ENCODE data around the gene LHX1.
A peak's percentile ranks its signal among the peaks of the same experiment; 100 is the strongest.

Gene LHX1

GRCh38 chr17:36937001-36937958 lies at the start of gene LHX1:
LHX1 (plus strand) TSS chr17:36937475; CDS start chr17:36938198, 723 bp downstream.
- peaks cover 71% of the 10 kb centered on the region for H3K4me1 ChIP-seq (ENCODE audit: control insufficient read depth, insufficient read depth, low read length)
- H3K36me3 ChIP-seq (ENCODE audit: control insufficient read depth, insufficient read depth, low read length): no peaks in the 10 kb centered on the region
- peaks cover 100% of the 10 kb centered on the region for H3K27me3 ChIP-seq (ENCODE audit: control insufficient read depth, insufficient read depth, low read length)
- H3K27ac ChIP-seq (ENCODE audit: low read depth, low read length): no peak within 1 kb of the TSS
- peak within 1 kb of the TSS; percentile 67 for H3K4me3 ChIP-seq (ENCODE audit: low read depth, low read length)
- H3K9ac ChIP-seq (ENCODE audit: low read length): peak within 1 kb of the TSS; percentile 67
- H3K9me3 ChIP-seq (ENCODE audit: control insufficient read depth, insufficient read depth, low read depth, low read length): no peaks in the 10 kb centered on the region

GRCh38 chr17:36888236-36888951 lies 48.9 kb upstream of the LHX1 start:
- H3K9me3 ChIP-seq (ENCODE audit: control insufficient read depth, insufficient read depth, low read depth, low read length): no peaks in the 10 kb centered on the region
- H3K9ac ChIP-seq (ENCODE audit: low read length): no peak overlapping the region
- peaks cover 13% of the 10 kb centered on the region; the same call in 1 of the 2 replicates for H3K27me3 ChIP-seq (ENCODE audit: control insufficient read depth, insufficient read depth, low read length)

DNA sequence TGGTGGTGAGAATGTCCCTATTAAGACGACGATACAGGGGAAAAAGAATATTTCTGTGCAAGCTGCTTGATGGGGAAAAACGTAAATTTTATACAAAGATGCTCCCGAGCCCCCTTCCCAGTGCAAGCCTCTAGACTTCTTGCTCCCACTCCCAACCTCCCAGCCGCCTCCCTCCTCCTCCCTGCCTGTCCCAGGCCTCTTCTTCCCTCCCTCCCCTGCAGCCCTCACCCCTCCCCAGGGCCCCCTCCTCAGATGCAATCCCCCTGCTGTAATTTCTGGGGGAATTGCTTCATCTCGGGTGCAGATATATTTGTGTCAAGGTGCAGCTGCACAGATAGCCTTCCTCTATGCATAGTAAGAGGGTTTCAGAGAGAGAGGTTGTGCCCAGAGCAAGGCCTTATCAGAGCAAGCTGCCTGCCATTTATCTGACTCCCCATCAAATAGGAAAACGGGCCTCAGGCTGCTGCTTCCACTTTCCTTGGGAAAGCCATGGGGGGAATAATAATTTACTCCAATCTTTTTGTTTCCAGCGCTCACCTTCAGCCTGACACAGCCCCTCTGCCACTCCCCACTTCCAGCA lies 47.4 kb upstream of the LHX1 start:
- Histone ChIP-seq H3K27me3 (ENCODE audit: control insufficient read depth, insufficient read depth, low read length) (peaks cover 13% of the 10 kb centered on the region; the same call in 1 of the 2 replicates), H3K4me3 (ENCODE audit: low read depth, low read length) (no peak overlapping the region), H3K36me3 (ENCODE audit: control insufficient read depth, insufficient read depth, low read length) (no peaks in the 10 kb centered on the region), H3K9ac (ENCODE audit: low read length) (no peak overlapping the region), H3K27ac (ENCODE audit: low read depth, low read length) (no peak overlapping the region), H3K9me3 (ENCODE audit: control insufficient read depth, insufficient read depth, low read depth, low read length) (no peaks in the 10 kb centered on the region), H3K4me1 (ENCODE audit: control insufficient read depth, insufficient read depth, low read length) (peaks cover 12% of the 10 kb centered on the region)

More at GRCh38 chr17:36888236-36888951, 48.9 kb upstream of the LHX1 start:
- H3K36me3 ChIP-seq (ENCODE audit: control insufficient read depth, insufficient read depth, low read length): no peaks in the 10 kb centered on the region
- H3K27ac ChIP-seq (ENCODE audit: low read depth, low read length): no peak overlapping the region
- H3K4me3 ChIP-seq (ENCODE audit: low read depth, low read length): no peak overlapping the region
- peaks cover 18% of the 10 kb centered on the region for H3K4me1 ChIP-seq (ENCODE audit: control insufficient read depth, insufficient read depth, low read length)

DNA sequence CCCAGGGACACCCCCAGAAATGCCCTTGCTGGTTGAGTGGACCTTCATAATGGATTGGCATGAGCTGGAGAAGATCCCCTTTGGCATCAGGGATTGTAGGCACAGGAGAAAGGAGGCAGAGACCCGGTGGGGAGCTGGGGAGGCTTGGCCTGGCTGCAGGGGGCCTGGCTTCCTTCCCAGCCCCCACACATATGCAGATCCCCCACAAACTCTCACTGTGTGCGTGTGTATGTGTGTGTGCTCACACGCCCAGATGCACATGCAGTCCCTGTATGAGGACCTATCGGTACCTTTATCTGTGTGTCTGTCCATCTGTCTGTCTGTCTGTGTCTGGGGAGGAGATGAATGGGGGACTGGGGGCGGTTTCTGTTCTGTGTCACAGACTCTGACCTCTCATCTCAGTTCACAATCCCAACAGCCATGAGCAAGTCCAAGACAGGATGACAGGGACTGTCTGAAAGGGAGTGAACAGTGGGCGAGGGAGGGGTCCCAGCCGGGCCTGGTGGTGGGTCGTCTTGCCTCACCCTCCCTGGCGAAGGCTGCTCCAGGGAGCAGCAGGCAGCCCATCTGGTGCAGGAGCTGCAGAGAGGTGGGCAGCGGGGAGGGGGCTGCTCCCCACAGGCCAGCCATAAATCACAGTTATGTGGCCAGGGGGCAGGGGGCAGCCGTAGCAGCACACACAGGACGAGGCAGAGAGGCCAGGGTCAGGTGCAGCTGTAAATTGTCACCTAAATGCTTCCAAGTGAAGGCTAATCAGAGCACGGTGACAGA lies 46.7 kb upstream of the LHX1 start:
- no peak overlapping the region for H3K27ac ChIP-seq (ENCODE audit: low read depth, low read length)
- peaks cover 10% of the 10 kb centered on the region; the same call in 1 of the 2 replicates for H3K4me1 ChIP-seq (ENCODE audit: control insufficient read depth, insufficient read depth, low read length)
- no peaks in the 10 kb centered on the region for H3K36me3 ChIP-seq (ENCODE audit: control insufficient read depth, insufficient read depth, low read length)
- H3K9me3 ChIP-seq (ENCODE audit: control insufficient read depth, insufficient read depth, low read depth, low read length): no peaks in the 10 kb centered on the region
- H3K27me3 ChIP-seq (ENCODE audit: control insufficient read depth, insufficient read depth, low read length): peaks cover 13% of the 10 kb centered on the region; the same call in 1 of the 2 replicates
- H3K9ac ChIP-seq (ENCODE audit: low read length): no peak overlapping the region
- no peak overlapping the region for H3K4me3 ChIP-seq (ENCODE audit: low read depth, low read length)

DNA sequence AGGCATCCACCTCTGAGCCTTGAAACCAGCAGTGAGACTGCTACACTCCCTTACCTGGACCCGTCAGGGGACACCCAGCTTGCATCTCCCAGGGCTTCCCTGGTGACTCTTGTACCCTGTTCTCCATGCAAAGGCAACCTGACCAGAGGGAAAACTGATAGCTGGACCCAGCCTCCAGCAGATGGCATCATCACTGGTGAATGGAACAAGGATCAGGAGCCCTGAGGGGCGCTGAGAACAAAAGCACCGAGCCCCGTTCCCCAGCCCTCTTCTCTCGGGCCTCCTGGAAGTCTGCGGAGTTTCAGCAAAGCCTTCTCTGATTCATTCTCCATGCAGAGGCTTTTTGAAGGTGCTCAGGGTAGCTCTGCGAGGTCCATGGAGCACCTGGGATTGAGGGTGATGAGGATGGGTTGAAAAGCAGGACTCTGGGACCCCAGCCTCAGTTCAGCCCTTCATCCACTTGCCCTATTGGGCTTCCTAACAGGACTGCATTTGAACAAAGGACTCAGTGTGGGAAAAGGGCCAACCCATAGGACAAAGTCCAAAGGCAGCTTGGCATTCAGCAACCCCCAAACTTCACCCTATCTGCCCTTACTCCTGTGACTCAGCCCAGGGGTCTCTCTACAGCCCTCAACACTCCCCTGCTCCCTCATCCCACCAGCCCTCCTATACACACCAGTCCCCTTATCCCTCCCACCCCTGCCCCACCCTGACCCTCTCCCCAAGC lies 45.0 kb upstream of the LHX1 start:
- Histone ChIP-seq H3K9me3 (ENCODE audit: control insufficient read depth, insufficient read depth, low read depth, low read length) (no peaks in the 10 kb centered on the region), H3K27me3 (ENCODE audit: control insufficient read depth, insufficient read depth, low read length) (peaks cover 13% of the 10 kb centered on the region; the same call in 1 of the 2 replicates), H3K9ac (ENCODE audit: low read length) (no peak overlapping the region), H3K4me3 (ENCODE audit: low read depth, low read length) (no peak overlapping the region), H3K4me1 (ENCODE audit: control insufficient read depth, insufficient read depth, low read length) (peaks cover 10% of the 10 kb centered on the region; the same call in 1 of the 2 replicates), H3K36me3 (ENCODE audit: control insufficient read depth, insufficient read depth, low read length) (no peaks in the 10 kb centered on the region), H3K27ac (ENCODE audit: low read depth, low read length) (no peak overlapping the region)

DNA sequence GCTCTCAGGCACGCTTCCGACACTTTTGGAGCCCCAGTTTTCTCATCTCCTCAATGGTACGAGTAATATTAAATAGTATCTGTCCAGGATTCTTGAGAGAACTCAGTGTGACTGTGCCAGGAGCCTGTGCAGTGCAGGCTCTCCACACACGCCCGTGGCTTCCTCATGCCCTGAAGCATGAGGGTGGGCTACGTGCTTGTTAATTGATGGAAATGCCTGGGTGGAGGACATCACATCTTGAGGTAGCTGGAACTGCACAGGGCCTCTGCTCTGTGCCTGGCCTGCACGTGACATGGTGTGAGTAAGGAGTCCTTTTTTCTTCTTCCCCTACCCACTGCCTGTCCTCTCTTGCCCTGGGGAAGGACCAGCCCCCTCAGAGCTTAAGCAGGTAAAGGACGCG lies 43.1 kb upstream of the LHX1 start:
- Histone ChIP-seq H3K9me3 (ENCODE audit: control insufficient read depth, insufficient read depth, low read depth, low read length) (no peaks in the 10 kb centered on the region), H3K36me3 (ENCODE audit: control insufficient read depth, insufficient read depth, low read length) (no peaks in the 10 kb centered on the region)

DNA sequence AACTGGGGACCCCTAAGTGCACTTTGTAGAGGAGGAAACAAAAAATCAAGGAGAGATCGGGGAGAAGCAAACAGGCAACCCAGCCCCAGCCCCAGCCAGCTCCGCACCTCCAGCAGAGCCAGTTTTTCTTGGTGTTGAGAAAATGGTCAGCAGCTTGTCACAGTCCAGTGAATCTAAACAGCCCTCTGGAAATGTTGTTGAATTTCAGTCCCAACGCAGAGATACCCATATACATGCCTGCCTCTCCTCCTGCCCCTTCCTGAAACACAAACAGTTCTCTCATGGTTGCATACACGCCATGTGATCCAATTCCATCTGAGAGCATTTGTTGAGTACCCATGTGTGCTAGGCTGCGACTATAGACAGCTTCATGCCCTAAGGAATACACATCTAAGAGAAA lies 42.4 kb upstream of the LHX1 start:
- Histone ChIP-seq H3K36me3 (ENCODE audit: control insufficient read depth, insufficient read depth, low read length) (no peaks in the 10 kb centered on the region), H3K9me3 (ENCODE audit: control insufficient read depth, insufficient read depth, low read depth, low read length) (no peaks in the 10 kb centered on the region), H3K4me1 (ENCODE audit: control insufficient read depth, insufficient read depth, low read length) (peaks cover 7% of the 10 kb centered on the region; the same call in 1 of the 2 replicates), H3K27me3 (ENCODE audit: control insufficient read depth, insufficient read depth, low read length) (peaks cover 6% of the 10 kb centered on the region; the same call in 1 of the 2 replicates), H3K27ac (ENCODE audit: low read depth, low read length) (no peak overlapping the region), H3K9ac (ENCODE audit: low read length) (no peak overlapping the region), H3K4me3 (ENCODE audit: low read depth, low read length) (no peak overlapping the region)

More for the DNA sequence above, 43.1 kb upstream of the LHX1 start:
- no peak overlapping the region for H3K4me3 ChIP-seq (ENCODE audit: low read depth, low read length)
- H3K27ac ChIP-seq (ENCODE audit: low read depth, low read length): no peak overlapping the region
- 0 out of 2 replicates have a peak, but pooled peaks cover under 1% of the 10 kb centered on the region for H3K4me1 ChIP-seq (ENCODE audit: control insufficient read depth, insufficient read depth, low read length)
- no peak overlapping the region for H3K9ac ChIP-seq (ENCODE audit: low read length)
- peaks cover 6% of the 10 kb centered on the region; the same call in 1 of the 2 replicates for H3K27me3 ChIP-seq (ENCODE audit: control insufficient read depth, insufficient read depth, low read length)

GRCh38 chr17:36899250-36900159 lies 37.8 kb upstream of the LHX1 start:
- Histone ChIP-seq H3K36me3 (ENCODE audit: control insufficient read depth, insufficient read depth, low read length) (no peaks in the 10 kb centered on the region), H3K27ac (ENCODE audit: low read depth, low read length) (no peak overlapping the region), H3K9ac (ENCODE audit: low read length) (no peak overlapping the region), H3K27me3 (ENCODE audit: control insufficient read depth, insufficient read depth, low read length) (no peaks in the 10 kb centered on the region), H3K4me3 (ENCODE audit: low read depth, low read length) (no peak overlapping the region), H3K9me3 (ENCODE audit: control insufficient read depth, insufficient read depth, low read depth, low read length) (no peaks in the 10 kb centered on the region), H3K4me1 (ENCODE audit: control insufficient read depth, insufficient read depth, low read length) (peaks cover 20% of the 10 kb centered on the region; the same call in 1 of the 2 replicates)

DNA sequence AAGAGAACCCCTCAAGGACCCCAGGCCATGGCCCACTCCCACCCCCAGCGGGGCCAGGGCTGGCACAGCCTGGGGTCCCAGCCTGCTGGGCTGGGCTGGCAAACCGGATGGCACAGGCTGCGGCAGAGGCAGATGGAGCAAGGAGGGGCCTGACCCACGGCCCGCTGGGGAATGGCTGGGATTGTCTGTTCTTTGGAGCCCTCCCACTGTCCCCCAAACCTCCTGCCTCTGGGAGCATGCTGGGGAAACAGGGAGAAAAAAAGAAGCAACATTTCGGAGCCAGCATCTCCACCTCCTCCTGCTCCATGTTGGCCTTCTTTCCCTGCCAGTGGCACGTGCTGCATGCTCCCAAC lies 37.1 kb upstream of the LHX1 start:
- Histone ChIP-seq H3K4me1 (ENCODE audit: control insufficient read depth, insufficient read depth, low read length) (peaks cover 20% of the 10 kb centered on the region; the same call in 1 of the 2 replicates), H3K27me3 (ENCODE audit: control insufficient read depth, insufficient read depth, low read length) (no peaks in the 10 kb centered on the region), H3K36me3 (ENCODE audit: control insufficient read depth, insufficient read depth, low read length) (no peaks in the 10 kb centered on the region), H3K4me3 (ENCODE audit: low read depth, low read length) (no peak overlapping the region), H3K9me3 (ENCODE audit: control insufficient read depth, insufficient read depth, low read depth, low read length) (no peaks in the 10 kb centered on the region), H3K27ac (ENCODE audit: low read depth, low read length) (no peak overlapping the region), H3K9ac (ENCODE audit: low read length) (no peak overlapping the region)

All from HUES6 (cell line).